GM18868 (cell line): Measurements from ENCODE around the gene FCGR3B.
A peak's percentile ranks its signal among the peaks of the same experiment; 100 is the strongest.
"Not testable (repeated sequence)": the region's sequence is repeated elsewhere in the genome, so short reads cannot be mapped to it uniquely, and the experiment has no call there.

ENCODE experiments used
- ATAC-seq: cut with Tn5 transposase; IDR thresholded peaks from one replicate; pipeline ENCODE4 v1.9.1; 2021; ENCODE audit warnings: mild to moderate bottlenecking, moderate library complexity; ENCODE audit not compliant: unreplicated experiment

FCGR3B gene

DNA sequence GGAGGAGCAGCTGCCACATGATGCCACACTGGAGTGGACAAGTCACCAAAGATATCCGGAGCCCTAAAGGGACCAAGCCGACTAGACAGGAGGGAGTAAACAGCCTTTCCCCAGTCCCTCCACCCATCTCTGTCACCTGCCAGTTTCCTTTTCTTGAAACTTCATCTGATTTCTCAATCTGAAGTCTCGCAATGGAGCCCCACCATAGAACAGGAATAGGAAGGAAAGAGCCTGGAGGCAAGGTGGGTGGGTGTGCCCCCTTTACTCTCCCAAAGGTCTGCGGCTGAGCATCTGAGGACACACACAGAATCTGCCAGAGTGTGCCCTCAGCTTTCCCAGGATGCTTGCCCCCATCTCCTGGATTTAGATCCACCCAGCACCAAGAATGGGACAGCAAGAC, at the start of gene FCGR3B:
TSS of gene FCGR3B (minus strand) at position 101 of the 400 bp plus-strand sequence. CDS start at position 19, 82 bp downstream.
- ATAC-seq = no peak

DNA sequence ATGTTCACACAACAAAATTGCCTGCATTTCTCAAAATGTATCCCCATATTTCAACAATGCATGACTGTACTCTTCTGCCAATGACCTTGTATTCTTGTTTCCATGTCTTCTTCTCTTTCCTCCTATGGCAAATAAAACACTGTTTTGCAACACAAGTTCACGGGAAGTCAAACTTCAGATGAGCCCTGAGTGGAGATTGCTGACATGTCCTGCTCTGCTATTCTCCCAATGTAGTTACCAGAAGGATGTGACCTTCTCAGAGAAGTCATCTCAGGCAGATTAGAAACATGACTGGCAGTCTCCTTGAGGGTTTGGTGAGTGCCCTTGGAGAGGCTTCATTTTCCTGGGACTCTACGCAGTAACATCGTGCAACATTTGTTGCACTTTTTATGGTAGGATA, 47.5 kb upstream of the FCGR3B start:
- no peak for ATAC-seq

DNA sequence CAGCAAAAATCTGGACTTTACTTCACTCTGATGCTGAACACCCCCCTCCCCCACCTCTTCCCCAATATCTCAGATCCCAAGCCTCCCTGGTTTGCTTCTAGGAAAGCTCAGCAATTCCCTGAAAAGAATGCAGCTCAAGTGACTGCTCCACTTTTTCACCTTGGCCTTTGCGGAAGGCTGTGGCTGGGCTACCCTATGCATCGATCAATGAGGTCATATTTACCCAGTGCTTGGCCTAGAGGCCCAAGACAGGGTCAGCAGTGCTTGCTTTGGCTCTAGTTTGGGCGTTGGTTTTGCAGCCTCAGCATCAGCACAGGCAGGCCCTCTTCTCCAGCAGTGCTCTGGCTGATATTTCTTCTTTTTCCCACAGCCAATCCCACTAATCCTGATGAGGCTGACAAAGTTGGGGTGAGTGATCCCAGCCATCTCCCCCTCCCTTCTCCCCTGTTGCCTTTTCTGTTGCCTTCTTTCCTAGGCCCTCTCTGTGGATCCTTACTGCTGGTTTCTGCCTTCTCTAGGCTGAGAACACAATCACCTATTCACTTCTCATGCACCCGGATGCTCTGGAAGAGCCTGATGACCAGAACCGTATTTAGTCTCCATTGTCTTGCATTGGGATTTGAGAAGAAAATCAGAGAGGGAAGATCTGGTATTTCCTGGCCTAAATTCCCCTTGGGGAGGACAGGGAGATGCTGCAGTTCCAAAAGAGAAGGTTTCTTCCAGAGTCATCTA, 46.1 kb upstream of the FCGR3B start:
- ATAC-seq = no peak

DNA sequence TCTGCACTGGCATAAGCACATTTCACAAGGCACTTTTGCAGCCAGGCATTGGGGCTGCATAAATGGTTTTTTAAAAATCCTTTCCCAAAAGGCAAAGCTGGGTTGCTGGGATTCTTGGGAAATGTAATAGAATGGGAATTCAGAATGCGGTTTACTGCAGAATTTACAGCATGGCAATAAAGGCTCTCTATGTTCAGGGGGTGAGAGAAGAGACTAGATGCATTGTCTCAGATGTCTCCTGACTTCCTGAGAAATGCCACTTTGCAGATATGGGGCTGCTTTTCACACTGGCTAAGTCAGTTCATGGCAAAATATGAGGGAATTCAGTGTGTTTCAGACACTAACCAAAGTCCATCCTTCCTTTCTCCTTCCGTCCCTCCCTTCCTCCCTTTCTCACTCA, 45.5 kb upstream of the FCGR3B start:
- ATAC-seq = no peak

DNA sequence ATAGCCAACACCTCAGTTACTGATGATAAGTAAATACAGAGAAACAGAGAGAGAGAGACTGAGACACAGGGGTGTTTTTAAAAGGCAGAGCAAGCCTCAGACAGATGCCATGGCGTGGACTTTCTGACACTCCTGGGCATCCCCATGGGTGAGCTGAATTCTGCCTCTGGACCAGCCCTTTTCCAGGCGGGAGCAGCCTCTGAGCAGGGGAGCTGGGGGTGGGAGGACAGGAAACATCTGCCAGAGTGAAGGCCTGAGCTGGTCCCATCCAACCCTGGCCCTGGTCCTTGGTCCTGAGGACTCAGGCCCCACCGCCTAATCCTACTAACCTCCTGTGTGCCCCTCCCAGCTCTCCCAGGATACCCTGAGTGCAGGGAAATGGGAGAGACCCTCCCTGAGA, 43.9 kb upstream of the FCGR3B start:
- not testable (repeated sequence) for ATAC-seq

DNA sequence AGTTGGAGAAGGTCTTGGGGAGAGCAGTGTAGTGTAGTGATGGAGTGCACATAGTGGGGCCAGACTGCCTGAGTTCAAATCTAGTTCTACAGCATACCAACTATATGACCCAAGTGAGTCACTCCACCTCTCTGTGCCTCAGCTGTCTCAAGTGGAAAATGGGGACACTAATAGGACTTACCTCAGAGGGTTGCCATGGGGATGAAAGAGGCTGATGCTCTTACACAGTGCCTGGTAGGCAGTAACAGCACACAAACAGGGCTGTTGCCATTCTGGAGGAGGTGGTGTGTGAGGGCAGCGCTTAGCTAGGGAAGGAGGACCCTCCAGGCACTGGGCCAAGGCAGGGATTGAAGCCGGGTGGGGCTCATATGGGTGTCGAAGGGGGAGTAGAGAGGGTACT, 43.5 kb upstream of the FCGR3B start:
- ATAC-seq = not testable (repeated sequence)

DNA sequence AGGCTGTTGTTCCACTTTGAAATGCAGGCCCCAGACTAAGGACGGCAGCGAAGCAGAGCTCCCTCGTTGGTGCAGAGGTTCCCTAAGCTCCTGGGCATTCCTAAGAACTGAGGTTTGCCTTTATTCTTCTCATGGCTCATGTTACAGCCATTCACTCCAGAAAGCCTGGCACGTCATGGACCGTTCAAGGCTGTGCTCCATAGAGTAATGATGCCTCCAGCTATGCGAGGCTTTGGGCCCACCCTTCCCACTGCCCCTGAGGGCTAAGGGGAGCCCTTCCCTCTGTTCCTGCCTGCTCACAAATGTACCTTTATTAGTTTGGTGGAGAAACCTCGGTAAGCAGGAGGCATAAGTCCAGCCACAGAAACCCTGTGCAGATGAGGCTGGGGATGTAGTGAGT, 42.5 kb upstream of the FCGR3B start:
- not testable (repeated sequence) for ATAC-seq

DNA sequence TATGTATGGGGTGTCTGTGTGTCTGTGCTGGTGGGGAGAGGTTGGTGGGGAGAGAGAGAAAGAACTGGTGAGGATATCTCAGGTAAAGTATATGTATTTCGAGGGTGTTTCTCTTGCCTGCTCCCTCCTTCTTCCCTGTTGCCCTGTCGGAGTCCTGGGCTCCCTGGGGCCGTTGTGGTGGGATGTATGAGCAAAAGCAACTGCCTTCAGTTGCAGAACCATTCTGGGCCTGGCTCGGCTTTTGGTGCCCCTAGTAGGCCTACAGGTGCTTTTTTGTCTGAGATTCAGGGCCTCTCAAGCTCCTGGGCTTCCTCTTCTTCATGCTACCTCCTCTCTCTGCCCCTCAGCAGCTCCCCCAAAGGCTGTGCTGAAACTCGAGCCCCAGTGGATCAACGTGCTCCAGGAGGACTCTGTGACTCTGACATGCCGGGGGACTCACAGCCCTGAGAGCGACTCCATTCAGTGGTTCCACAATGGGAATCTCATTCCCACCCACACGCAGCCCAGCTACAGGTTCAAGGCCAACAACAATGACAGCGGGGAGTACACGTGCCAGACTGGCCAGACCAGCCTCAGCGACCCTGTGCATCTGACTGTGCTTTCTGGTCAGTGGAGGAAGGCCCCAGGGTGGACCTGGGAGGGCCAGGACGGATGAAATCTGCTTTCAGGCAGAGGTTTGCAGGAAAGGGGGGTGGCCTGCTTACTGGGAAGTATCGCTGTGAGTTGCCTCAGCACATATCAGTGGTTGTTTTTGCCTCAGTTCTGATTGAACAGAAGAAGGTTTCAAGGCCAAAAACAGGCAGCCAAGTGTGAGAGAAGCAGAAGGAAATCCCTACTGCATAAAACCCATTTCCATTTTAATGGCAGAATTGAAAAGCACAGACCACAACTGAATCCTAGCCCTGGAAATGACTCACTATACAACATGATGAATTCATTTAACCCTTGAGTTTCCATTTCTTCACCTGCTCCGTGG, 40.4 kb upstream of the FCGR3B start:
- ATAC-seq = not testable (repeated sequence)

DNA sequence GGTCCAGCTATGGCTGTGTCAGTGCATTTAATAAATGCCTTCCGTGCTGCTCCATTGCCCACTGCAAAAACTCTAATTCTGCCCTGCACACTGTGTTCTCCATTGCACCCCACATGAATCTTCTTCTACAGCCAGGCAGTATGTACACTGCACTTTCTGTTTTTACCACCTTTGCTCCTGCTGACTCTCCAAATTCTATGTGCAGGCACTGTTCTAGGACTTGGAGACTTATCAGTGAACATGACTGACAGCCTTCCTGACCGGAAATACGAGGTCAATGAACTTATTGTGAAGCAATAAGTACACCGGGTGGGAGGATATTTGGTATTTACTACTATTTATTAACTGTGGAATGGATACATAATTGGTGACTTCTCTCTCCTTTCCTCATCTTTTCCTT, 33.7 kb upstream of the FCGR3B start:
- ATAC-seq = not testable (repeated sequence)

DNA sequence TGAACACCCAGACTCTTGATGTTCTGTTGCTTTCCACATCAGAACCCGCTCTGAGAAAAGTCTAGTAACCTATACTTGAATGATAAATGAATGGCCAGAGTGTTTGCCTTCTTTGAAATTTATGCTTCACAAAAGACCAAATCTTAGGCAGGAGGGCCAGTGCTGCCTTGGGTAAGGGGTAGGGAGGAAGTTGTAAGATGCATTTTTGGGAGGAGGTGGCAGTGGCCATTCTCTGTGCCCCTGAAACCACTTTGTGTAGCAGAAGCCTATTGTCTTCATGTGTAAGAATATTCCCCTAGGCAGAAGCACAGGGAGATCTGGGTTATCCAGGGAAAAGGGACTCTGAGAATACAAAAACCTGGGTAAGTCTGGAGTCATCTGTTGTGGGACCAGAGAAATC, 32.6 kb upstream of the FCGR3B start:
- ATAC-seq = peak; percentile 5

DNA sequence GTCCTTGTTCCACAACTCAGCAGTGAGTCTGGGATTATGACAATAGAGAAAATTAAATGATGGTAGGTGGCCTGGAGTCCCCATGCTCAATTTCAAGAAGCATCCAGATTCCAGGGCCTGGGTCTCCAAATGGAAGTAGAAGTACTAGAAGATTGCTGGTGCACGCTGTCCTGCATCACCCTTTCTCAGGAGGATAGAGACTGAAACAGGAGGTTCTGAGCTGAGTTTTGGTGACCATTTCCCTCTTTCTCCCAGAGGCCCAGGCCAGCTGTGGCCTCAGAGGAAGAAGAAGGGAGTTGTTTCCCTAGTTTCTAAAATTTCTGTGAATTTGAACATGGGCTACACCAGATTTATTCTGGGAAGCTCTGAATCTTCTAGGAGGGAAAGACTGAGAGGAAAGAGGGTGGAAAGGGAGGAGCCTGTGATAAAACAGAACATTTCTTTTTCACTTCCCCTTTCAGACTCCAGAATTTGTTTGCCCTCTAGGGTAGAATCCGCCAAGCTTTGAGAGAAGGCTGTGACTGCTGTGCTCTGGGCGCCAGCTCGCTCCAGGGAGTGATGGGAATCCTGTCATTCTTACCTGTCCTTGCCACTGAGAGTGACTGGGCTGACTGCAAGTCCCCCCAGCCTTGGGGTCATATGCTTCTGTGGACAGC, 31.8 kb upstream of the FCGR3B start, which contains the start of gene FCGR2B:
TSS of gene FCGR2B (plus strand) at position 460 of the 656 bp plus-strand sequence. CDS start at position 559, 99 bp downstream.
- ATAC-seq = peak; percentile 73

DNA sequence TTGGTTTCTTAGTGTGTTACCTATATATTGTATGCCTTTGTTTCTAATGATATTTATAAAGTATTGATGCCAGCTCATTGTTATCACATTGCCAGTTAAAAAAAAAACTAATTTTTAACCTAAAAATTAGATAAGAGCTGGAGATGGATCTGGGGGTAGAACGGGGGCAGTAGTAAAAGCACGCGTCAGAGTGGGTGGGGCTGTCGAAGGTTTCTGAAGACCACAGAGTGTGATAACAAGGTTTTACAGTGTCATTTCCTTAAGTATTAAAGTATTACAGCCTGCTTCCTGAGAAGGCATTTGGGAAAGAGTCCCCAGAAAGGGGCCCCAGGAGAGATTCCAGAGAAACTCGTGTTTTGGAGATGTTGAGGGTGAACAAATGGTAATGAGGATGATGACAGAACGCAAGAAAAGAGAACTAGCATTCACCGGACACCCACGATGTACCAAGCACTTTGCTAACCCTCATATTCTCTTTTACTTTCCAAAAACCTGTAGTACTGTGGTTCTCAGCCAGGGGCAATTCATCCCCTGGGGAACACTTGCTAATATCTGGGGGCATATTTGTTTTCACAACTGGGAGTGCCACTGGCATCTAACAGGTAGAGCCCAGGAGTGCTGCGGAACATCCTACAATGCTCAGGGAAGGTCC, 30.8 kb upstream of the FCGR3B start:
- ATAC-seq = not testable (repeated sequence)

DNA sequence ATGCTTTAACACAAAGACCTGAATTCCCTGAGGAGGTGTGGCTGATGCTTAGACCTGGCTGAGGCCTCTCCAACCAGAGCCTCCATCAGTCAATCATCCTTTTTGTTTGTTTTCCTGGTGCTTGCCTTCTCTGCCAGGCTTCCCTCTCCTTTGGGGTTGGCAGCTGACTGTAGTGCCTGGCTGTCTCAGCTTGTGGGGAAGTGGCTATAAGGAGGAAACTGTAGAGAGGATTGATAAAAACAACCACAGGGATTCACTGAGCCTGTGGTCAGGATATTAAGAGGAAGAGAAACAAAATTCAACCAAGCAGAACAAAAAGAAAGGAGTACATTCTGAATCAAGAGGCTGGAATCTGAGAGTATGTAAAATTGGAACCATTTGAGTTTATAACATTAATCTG, 27.5 kb upstream of the FCGR3B start:
- not testable (repeated sequence) for ATAC-seq

DNA sequence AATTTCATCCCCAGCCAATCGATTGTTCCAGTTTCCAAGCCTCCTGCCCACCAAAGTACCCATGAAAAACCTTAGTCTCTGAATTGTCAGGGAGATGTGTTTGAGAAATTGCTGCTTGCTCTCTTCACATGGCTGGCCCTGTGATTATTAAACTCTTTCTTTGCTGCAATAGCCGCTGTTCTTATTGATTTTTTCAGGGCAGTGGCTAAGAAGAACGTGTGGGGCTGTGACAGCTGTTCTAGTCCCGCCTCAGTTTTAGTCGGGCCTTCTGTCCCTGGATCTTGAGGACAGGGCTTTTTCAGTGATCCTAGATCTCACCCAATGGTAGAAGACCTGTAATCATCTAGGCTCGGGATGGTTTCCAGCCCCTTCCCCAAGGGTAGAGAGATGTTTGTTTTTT, 23.0 kb upstream of the FCGR3B start:
- ATAC-seq = not testable (repeated sequence)

DNA sequence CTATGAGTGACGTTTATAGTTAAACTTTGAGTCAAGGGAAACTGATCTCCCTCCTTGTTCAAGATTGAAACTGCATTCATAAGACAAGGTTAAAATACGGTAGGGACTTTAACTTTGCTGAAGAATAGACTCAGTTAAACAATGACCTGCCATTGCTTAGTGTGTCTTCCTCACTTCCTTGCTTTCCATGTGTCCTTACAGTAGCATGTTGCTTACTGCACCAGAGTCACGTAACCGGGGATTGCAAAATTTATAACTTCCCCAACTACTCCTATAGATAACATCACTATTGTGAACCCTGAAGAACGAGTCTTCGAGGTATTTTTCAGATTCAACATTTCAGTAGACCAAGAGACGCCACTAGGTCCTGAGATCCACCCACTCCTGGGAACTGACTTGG, 22.6 kb upstream of the FCGR3B start:
- ATAC-seq = not testable (repeated sequence)

DNA sequence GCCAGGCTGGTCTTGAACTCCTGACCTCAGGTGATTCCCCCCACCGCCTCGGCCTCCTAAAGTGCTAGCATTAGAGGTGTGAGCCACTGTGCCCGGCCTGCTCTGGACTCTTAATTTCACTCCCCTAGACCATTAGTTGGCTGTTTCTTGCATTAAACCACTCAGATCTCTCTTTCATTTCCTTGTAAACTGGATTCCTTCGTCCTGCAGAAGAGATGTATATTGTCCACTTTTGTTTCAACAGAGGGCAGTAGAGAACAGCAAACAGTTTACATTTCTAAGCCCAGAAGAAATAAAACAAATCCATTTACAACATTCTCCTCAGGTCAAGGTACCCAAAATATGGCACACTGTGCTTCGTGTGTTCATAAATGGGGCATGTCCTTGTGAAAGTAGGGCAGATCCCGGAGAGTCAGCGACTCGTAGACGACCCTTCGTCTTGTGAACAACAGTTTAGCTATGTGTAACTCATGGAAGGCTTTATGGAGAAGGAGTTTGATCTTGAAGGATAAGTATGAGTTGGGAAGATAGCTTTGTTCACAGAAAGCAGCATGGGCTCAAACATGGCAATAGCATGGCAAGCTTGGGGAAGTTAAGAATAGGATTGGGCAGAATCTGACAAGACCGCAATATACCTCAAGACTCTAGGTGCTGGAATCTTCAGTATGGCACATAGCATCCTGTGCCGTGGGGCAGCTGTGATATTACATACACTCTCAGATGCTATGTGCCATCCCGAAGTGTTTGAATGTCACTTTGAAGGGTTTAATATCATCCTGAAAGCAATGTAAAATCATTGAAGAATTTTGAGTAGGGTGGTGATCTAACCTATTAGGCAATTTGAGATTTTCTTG, 16.8 kb upstream of the FCGR3B start:
- not testable (repeated sequence) for ATAC-seq

DNA sequence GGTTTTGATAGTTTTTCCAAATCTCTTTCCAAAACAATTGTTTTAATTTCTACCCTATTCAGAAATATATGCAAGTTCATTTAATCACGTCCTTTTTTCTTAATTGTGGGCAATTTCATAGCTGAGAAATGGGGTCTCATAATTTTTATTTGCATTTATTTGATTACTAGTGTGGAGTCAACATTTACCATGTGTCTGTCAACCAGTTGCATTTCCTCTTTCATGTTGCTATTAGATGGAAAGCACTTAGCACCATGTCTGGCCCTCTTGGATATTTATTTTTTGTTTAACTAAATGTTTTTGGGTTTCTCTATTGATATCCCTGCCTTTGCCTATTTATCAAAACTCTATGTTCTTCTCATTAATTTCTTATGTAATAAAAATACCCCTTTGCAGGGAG, 13.9 kb upstream of the FCGR3B start:
- not testable (repeated sequence) for ATAC-seq

DNA sequence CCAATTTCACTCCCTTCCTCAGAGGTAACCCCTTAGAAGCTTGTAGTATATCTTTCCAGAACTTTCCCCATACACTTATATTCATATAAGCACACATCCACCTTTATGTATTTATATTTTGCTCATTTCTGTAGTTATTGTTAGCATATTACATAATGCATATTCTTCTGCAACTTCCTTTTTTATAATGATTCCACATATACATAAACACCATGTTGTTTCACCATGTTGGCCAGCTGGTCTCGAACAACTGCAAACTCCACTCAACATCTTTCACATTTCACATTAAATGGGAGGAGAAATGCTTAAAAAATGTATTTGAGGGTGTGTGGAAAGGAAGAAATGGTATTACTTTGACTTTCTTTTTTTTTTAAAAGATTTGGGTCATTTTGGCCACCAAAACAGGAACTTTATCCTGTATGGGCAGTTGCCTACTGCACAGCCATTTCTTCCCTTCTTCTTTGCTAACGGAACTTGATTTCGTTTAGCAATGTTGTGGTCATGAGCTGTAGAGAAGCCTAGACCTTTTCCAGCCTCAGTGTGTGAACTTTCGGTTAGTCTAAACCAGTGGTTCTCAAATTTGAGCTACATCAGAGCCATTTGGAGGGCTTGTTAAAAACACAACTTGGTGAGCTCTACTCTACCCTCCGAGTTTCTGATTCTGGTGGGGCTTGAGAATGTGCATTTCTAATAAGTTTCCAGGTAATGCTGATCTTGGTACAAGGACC, 12.7 kb upstream of the FCGR3B start:
- ATAC-seq = not testable (repeated sequence)

DNA sequence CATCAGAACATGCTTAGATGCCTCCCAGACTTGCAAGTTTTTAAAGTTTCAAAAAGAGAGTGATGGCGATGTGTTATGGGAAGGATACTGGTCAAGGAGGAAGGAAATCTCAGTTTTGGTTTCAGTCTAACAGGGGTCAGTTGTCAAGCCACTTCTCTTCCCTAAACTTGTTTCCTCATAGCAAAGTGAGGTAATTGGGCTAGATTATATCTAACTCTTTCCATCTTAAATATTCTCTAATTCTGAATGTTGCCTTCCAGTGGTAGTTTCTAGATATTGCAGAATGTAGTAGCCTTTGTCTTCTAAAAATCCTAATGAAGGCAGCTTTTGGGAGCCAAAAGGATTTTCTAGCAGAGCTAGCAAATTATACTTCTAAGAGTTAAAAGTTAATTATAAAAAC, 11.7 kb upstream of the FCGR3B start:
- not testable (repeated sequence) for ATAC-seq
